ENCODE results near the gene ANXA6. TPM values are rescaled to one million over a fixed set of nuclear protein-coding genes. Genes with fewer than 3 reads are reported as not detected.

Gene ANXA6
- total and polyA plus RNA-seq, 4 experiments from 2014 or later, result 229 to 342 (median 324) TPM

- ChIA-PET CTCF (ENCODE audit: partially characterized antibody) (interaction anchor here (0.9 to 50.2 kb wide), 3 partner anchors 10 to 92 kb away, joined by 3 to 2066 read pairs (median 2066); partner anchors contain the start of gene ANXA6), POLR2A (ENCODE audit: partially characterized antibody) (interaction anchor here (1.1 to 8.6 kb wide), 4 partner anchors 9 to 80 kb away, joined by 4 to 204 read pairs (median 10); partner anchors contain the start of genes ANXA6 and CCDC69)
- peaks cover 100% of the 10 kb centered on the region for H3K4me1 ChIP-seq (ENCODE audit: insufficient read depth, low read length)
- H3K4me3 ChIP-seq (ENCODE audit: low read length in 2 of 2), result no peak overlapping the region
- Mint-ChIP-seq H3K4me3 (peak overlapping the region in 7 of 8 donors; percentile 25 to 79 (median 47)), H3K27me3 (no peaks in the 10 kb centered on the region), H3K9me3 (no peaks in the 10 kb centered on the region), H3K4me1 (peaks cover 83 to 100% (median 95%) of the 10 kb centered on the region in 4 donors), H3K36me3 (peaks cover 62 to 84% of the 10 kb centered on the region in 2 donors), H3K27ac (peak overlapping the region; percentile 65 to 96 (median 94))
- no peaks in the 10 kb centered on the region for H3K9me3 ChIP-seq (ENCODE audit: control insufficient read depth in 1 of 2, low read length in 2 of 2)
- DNase-seq, result no peak
- H3K36me3 ChIP-seq (ENCODE audit: insufficient read depth, low read length), result peaks cover 53% of the 10 kb centered on the region
- intact Hi-C loops (cut with micrococcal nuclease), result no loop called here
- H3K27me3 ChIP-seq (ENCODE audit: insufficient read depth, low read length), result no peaks in the 10 kb centered on the region
- H3K27ac ChIP-seq (ENCODE audit: low read depth, low read length), result peak overlapping the region; percentile 68
Measured at GRCh38 chr5:151143645-151144044, 13.9 kb downstream of the ANXA6 start.

DNA sequence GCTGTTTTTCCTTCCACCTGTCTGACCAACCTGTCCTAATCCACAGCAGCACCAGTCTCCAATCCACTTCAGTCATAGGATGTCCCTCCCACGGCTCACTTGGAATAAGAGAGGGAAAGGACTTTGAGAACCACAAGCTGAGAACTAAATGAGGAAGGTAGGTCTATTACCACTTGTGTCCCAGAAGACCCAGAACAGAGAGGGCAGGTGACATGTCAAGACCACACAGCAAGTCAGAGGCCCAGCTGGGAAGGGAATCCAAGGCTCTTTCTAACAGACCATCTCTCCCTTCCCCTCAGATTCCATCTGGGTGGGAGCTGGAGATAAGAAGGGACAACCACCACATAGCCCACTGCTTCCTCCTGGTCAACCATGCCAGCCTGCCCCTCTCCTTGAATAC lies 14.6 kb downstream of the ANXA6 start:
- peaks cover 81 to 100% (median 95%) of the 10 kb centered on the region in 4 donors for H3K4me1 Mint-ChIP-seq
- intact Hi-C loops (cut with micrococcal nuclease), result no loop called here
- no peak for DNase-seq
- H3K4me3 ChIP-seq (ENCODE audit: low read length in 2 of 2), result peak overlapping the region in 1 of 2 donors; percentile 18
- H3K27ac ChIP-seq (ENCODE audit: low read depth, low read length), result peak overlapping the region; percentile 68
- ChIA-PET CTCF (ENCODE audit: partially characterized antibody) (interaction anchor here (2.7 to 50.2 kb wide), 3 partner anchors 10 to 95 kb away, joined by 12 to 2066 read pairs (median 2066); partner anchors contain the start of gene ANXA6), POLR2A (ENCODE audit: partially characterized antibody) (interaction anchor here (1.1 to 8.6 kb wide), 7 partner anchors 10 to 81 kb away, joined by 3 to 204 read pairs (median 6); partner anchors contain the start of genes ANXA6 and CCDC69)
- H3K4me1 ChIP-seq (ENCODE audit: insufficient read depth, low read length), result peaks cover 100% of the 10 kb centered on the region
- H3K27ac Mint-ChIP-seq, result peak overlapping the region; percentile 65 to 97 (median 94)
- peaks cover 62 to 84% of the 10 kb centered on the region in 2 donors for H3K36me3 Mint-ChIP-seq
- H3K27me3 ChIP-seq (ENCODE audit: insufficient read depth, low read length), result no peaks in the 10 kb centered on the region
- H3K9me3 ChIP-seq (ENCODE audit: control insufficient read depth in 1 of 2, low read length in 2 of 2), result no peaks in the 10 kb centered on the region
- no peaks in the 10 kb centered on the region for H3K9me3 Mint-ChIP-seq
- H3K36me3 ChIP-seq (ENCODE audit: insufficient read depth, low read length), result peaks cover 60% of the 10 kb centered on the region
- H3K4me3 Mint-ChIP-seq, result peak overlapping the region in 7 of 8 donors; percentile 43 to 91 (median 84)
- H3K27me3 Mint-ChIP-seq, result no peaks in the 10 kb centered on the region

DNA sequence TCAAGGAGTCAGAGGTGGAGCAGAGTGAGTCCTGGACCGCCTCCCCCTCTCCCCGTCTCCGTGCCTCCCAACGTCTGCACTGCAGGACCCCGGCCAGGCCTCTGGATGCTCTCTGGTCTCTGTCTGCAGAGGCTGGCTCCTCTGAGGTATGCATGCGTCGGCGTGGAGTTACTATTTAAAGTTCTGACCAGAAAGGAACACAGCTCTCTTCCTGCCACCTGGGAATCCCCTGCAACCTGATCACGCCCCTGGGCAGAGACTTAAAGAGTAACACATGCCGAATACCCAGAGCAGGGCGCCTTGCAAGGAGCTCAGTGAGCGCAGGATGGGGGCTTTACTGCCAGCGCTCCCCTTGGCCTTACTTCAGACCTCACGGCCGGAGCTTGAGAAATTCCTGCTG lies 16.0 kb downstream of the ANXA6 start:
- peak; percentile 47 to 84 (median 58) for DNase-seq
- Histone ChIP-seq H3K27me3 (ENCODE audit: insufficient read depth, low read length) (no peaks in the 10 kb centered on the region), H3K9me3 (ENCODE audit: control insufficient read depth in 1 of 2, low read length in 2 of 2) (no peaks in the 10 kb centered on the region), H3K27ac (ENCODE audit: low read depth, low read length) (peak overlapping the region; percentile 68), H3K36me3 (ENCODE audit: insufficient read depth, low read length) (peaks cover 61% of the 10 kb centered on the region), H3K4me3 (ENCODE audit: low read length in 2 of 2) (peak overlapping the region in 1 of 2 donors; percentile 23), H3K4me1 (ENCODE audit: insufficient read depth, low read length) (peaks cover 91% of the 10 kb centered on the region)
- H3K27ac Mint-ChIP-seq, result peak overlapping the region; percentile 90 to 97 (median 94)
- peaks cover 75 to 100% (median 94%) of the 10 kb centered on the region in 4 donors for H3K4me1 Mint-ChIP-seq
- H3K36me3 Mint-ChIP-seq, result peaks cover 68 to 87% of the 10 kb centered on the region in 2 donors
- H3K4me3 Mint-ChIP-seq, result peak overlapping the region; percentile 71 to 91 (median 84)
- POLR2A ChIA-PET (ENCODE audit: partially characterized antibody), result interaction anchor here (0.5 to 8.6 kb wide), 14 partner anchors 10 to 111 kb away, joined by 3 to 204 read pairs (median 4); partner anchors contain the start of genes ANXA6, CCDC69 and GM2A
- intact Hi-C loops (cut with micrococcal nuclease), result loop anchor here (1.0 kb wide), 3 partner anchors 9 to 14 kb away; no protein-coding TSS in a partner anchor
- CTCF ChIA-PET (ENCODE audit: partially characterized antibody), result interaction anchor here (0.8 to 50.2 kb wide), 6 partner anchors 8 to 97 kb away, joined by 3 to 2066 read pairs (median 9); partner anchors contain the start of genes ANXA6 and CCDC69
- no peaks in the 10 kb centered on the region for H3K9me3 Mint-ChIP-seq
- no peaks in the 10 kb centered on the region for H3K27me3 Mint-ChIP-seq

DNA sequence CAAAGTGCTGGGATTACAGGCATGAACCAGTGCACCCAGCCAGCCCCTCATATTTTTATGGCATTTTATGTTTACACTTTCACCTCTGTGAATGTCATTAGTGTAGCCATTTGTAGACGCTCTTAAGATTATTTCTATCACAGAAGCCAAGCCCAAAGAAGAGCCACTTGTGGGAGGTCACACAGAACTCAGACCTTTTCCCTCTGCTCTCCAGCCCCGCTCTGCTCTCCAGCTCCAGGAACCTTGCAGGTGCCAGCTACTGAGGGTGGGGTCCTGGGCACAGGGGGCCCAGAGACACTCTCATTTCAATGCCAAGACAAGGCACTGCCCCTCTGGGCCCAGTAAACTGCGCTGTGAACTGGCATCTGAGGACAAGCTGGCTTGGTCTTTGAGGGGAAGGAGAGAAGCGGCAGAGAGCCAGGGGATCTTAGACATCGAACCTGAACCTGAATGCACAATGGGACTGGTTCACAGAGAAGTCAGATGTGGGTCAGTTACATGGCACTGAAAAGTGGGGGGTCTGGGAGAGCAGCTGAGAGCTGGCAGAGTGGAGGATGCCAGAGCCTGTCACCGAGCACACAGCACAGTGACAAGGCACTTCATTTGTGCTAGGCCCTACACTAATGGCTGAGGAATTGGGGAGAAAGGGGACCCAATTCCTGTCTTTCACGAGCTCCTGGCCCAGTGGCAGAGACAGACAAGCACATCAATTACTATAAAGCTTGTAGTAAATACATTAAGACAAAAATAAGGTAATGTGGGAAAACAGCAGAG lies 16.7 kb downstream of the ANXA6 start:
- CTCF ChIA-PET (ENCODE audit: partially characterized antibody), result interaction anchor here (0.8 to 50.2 kb wide), 5 partner anchors 8 to 97 kb away, joined by 3 to 2066 read pairs (median 12); partner anchors contain the start of gene ANXA6
- Histone ChIP-seq H3K9me3 (ENCODE audit: control insufficient read depth in 1 of 2, low read length in 2 of 2) (no peaks in the 10 kb centered on the region), H3K4me1 (ENCODE audit: insufficient read depth, low read length) (peaks cover 84% of the 10 kb centered on the region), H3K4me3 (ENCODE audit: low read length in 2 of 2) (peak overlapping the region in 1 of 2 donors; percentile 23), H3K27me3 (ENCODE audit: insufficient read depth, low read length) (no peaks in the 10 kb centered on the region), H3K36me3 (ENCODE audit: insufficient read depth, low read length) (peaks cover 61% of the 10 kb centered on the region), H3K27ac (ENCODE audit: low read depth, low read length) (peak overlapping the region; percentile 68)
- no peak for DNase-seq
- H3K36me3 Mint-ChIP-seq, result peaks cover 68 to 87% of the 10 kb centered on the region in 2 donors
- POLR2A ChIA-PET (ENCODE audit: partially characterized antibody), result interaction anchor here (1.0 to 8.6 kb wide), 9 partner anchors 12 to 112 kb away, joined by 3 to 204 read pairs (median 6); partner anchors contain the start of genes ANXA6, CCDC69 and GM2A
- intact Hi-C loops (cut with micrococcal nuclease), result loop anchor here (1.0 kb wide), 3 partner anchors 9 to 14 kb away; no protein-coding TSS in a partner anchor
- no peaks in the 10 kb centered on the region for H3K27me3 Mint-ChIP-seq
- peak overlapping the region; percentile 90 to 97 (median 94) for H3K27ac Mint-ChIP-seq
- H3K4me3 Mint-ChIP-seq, result peak overlapping the region; percentile 71 to 91 (median 84)
- H3K4me1 Mint-ChIP-seq, result peaks cover 69 to 96% (median 92%) of the 10 kb centered on the region in 4 donors
- H3K9me3 Mint-ChIP-seq, result no peaks in the 10 kb centered on the region

- ChIA-PET CTCF (ENCODE audit: partially characterized antibody) (interaction anchor here (1.0 to 50.2 kb wide), 3 partner anchors 6 to 87 kb away, joined by 3 to 2066 read pairs (median 2066); partner anchors contain the start of gene ANXA6), POLR2A (ENCODE audit: partially characterized antibody) (interaction anchor here (1.8 to 8.6 kb wide), 3 partner anchors 13 to 84 kb away, joined by 5 to 204 read pairs (median 12); partner anchors contain the start of genes ANXA6 and CCDC69)
- H3K4me1 Mint-ChIP-seq, result peaks cover 61 to 92% (median 86%) of the 10 kb centered on the region in 4 donors
- peak overlapping the region in 6 of 8 donors; percentile 32 to 83 (median 56) for H3K4me3 Mint-ChIP-seq
- peak in 3 of 5 donors; percentile 37 to 69 (median 50) for DNase-seq
- H3K27me3 Mint-ChIP-seq, result no peaks in the 10 kb centered on the region
- intact Hi-C loops (cut with micrococcal nuclease), result no loop called here
- H3K9me3 ChIP-seq (ENCODE audit: control insufficient read depth in 1 of 2, low read length in 2 of 2), result no peaks in the 10 kb centered on the region
- peak overlapping the region; percentile 42 to 94 (median 89) for H3K27ac Mint-ChIP-seq
- peaks cover 76% of the 10 kb centered on the region for H3K4me1 ChIP-seq (ENCODE audit: insufficient read depth, low read length)
- peaks cover 65% of the 10 kb centered on the region for H3K36me3 ChIP-seq (ENCODE audit: insufficient read depth, low read length)
- H3K27ac ChIP-seq (ENCODE audit: low read depth, low read length), result peak overlapping the region; percentile 70
- H3K36me3 Mint-ChIP-seq, result peaks cover 69 to 89% of the 10 kb centered on the region in 2 donors
- H3K4me3 ChIP-seq (ENCODE audit: low read length in 2 of 2), result no peak overlapping the region
- no peaks in the 10 kb centered on the region for H3K9me3 Mint-ChIP-seq
- H3K27me3 ChIP-seq (ENCODE audit: insufficient read depth, low read length), result no peaks in the 10 kb centered on the region
Measured at GRCh38 chr5:151139646-151140045, 17.9 kb downstream of the ANXA6 start.

GRCh38 chr5:151139015-151139414 lies 18.6 kb downstream of the ANXA6 start:
- POLR2A ChIA-PET (ENCODE audit: partially characterized antibody), result interaction anchor here (1.8 to 8.6 kb wide), 3 partner anchors 13 to 85 kb away, joined by 5 to 204 read pairs (median 12); partner anchors contain the start of genes ANXA6 and CCDC69
- Histone ChIP-seq H3K4me1 (ENCODE audit: insufficient read depth, low read length) (peaks cover 70% of the 10 kb centered on the region), H3K9me3 (ENCODE audit: control insufficient read depth in 1 of 2, low read length in 2 of 2) (no peaks in the 10 kb centered on the region), H3K4me3 (ENCODE audit: low read length in 2 of 2) (no peak overlapping the region), H3K36me3 (ENCODE audit: insufficient read depth, low read length) (peaks cover 67% of the 10 kb centered on the region), H3K27me3 (ENCODE audit: insufficient read depth, low read length) (no peaks in the 10 kb centered on the region), H3K27ac (ENCODE audit: low read depth, low read length) (peak overlapping the region; percentile 70)
- Mint-ChIP-seq H3K27ac (peak overlapping the region; percentile 42 to 94 (median 89)), H3K4me1 (peaks cover 55 to 92% (median 85%) of the 10 kb centered on the region in 4 donors), H3K9me3 (no peaks in the 10 kb centered on the region), H3K4me3 (peak overlapping the region in 7 of 8 donors; percentile 2 to 83 (median 52)), H3K27me3 (no peaks in the 10 kb centered on the region), H3K36me3 (peaks cover 69 to 89% of the 10 kb centered on the region in 2 donors)
- intact Hi-C loops (cut with micrococcal nuclease), result no loop called here
- CTCF ChIA-PET (ENCODE audit: partially characterized antibody), result interaction anchor here (1.0 to 50.2 kb wide), 3 partner anchors 6 to 87 kb away, joined by 3 to 2066 read pairs (median 2066); partner anchors contain the start of gene ANXA6
- peak in 4 of 5 donors; percentile 42 to 82 (median 52) for DNase-seq
